CD4-positive, alpha-beta T cell treated with Interleukin-4 for 1 hour (primary cell): ENCODE data around the gene ZNF726.
"Not testable (repeated sequence)": the region's sequence is repeated elsewhere in the genome, so short reads cannot be mapped to it uniquely, and the experiment has no call there.

Experiments
- DNase-seq, 2 donors: peaks; one replicate each; pipeline ENCODE4 v3.0.0-alpha.2; 2020 to 2022

The ZNF726 gene

GRCh38 chr19:23949611-23950010, 34.9 kb downstream of the ZNF726 start:
- no peak for DNase-seq

- no peak for DNase-seq
Observed at GRCh38 chr19:23956051-23956450, 41.4 kb downstream of the ZNF726 start.

GRCh38 chr19:23957660-23958281, 43.1 kb downstream of the ZNF726 start:
- DNase-seq, result no peak

DNA sequence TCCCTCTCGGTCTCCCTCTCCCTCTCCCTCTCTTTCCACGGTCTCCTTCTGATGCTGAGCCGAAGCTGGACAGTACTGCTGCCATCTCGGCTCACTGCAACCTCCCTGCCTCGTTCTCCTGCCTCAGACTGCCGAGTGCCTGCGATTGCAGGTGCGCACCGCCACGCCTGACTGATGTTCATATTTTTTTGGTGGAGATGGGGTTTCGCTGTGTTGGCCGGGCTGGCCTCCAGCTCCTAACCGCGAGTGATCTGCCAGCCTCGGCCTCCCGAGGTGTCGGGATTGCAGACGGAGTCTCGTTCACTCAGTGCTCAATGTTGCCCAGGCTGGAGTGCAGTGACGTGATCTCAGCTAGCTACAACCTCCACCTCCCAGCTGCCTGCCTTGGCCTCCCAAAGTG, 48.7 kb downstream of the ZNF726 start:
- not testable (repeated sequence) for DNase-seq

GRCh38 chr19:23963881-23964280, 49.2 kb downstream of the ZNF726 start:
- not testable (repeated sequence) for DNase-seq

- not testable (repeated sequence) for DNase-seq
Observed at GRCh38 chr19:23964334-23964733, 49.6 kb downstream of the ZNF726 start.

GRCh38 chr19:23969630-23970029, 54.9 kb downstream of the ZNF726 start:
- DNase-seq, result no peak

DNA sequence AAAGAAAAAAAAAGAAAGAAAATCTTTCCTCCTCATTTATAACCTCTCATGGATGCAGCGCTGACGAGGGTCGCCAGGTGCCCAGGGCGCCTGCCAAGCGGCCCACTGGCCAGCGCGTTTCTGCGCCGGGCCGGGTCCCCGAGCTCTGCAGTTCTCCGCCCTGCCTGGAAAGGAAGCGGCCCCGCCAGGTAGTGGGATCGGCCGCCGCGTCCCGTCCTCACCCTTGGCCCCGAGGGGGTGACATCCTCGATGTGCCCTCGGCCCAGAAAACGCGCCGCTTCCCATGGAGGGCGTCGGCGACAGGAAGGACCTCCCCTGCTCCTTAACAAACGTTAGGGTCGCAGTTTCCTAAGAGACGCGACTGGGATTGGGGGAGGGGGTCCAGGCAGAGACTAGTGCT, 56.9 kb downstream of the ZNF726 start:
- no peak for DNase-seq

DNA sequence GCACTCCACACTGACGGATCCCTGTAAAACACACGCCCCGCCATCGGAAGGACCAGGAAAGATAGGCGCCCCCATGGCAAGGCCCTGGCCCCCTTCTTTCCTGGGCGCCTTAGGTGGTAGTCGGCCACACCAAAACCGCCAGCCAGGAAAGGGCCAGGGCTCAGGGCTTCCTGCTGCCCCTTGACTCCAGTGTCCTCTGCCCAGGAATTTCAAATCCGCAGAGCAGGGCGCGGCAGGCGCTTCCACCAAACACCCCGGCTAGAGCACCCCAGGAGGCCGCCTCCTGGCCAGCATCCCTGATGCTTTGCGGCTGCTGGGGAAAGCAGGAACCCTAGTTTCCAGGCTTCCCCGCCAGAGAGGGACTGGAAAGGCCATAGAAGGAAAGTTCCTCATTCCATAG, 57.5 kb downstream of the ZNF726 start:
- DNase-seq, result no peak

DNA sequence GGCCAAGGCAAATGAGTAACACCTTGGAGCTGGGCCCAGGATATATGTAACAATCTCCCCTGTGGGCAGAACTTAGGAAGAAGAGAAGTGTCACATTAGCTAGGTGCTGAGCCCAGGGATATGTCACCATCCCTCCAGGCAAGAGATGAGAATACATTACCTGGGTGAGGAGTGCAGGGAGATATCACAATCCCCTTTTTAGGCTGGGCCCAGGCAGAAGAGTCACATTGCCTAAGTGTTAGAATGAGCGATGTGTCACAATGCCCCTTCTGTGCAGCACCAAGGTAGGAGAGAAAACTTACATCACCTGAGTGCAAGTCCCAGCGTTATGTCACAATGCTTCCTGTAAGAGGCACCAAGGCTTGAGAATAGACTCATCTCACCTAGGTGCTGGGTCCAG, 60.3 kb downstream of the ZNF726 start:
- DNase-seq, result no peak

DNA sequence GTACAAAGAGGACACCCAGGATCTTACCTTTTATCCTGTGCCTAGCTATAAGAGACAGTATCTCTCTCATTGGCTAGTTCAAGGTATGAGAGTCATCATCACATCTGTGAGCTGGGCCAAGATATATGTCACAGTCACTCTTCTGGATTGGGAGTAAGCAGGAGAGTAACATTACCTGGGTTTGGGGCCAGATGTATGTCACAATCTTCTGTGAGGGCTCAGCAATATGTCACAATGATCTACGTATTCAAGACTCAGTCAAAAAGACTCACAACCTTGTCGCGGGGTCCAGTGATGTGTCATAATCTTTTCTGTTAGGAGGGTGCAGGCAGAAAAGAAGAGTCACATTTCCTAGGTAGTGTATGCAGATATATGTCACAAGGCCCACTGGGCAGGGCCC, 61.9 kb downstream of the ZNF726 start:
- not testable (repeated sequence) for DNase-seq

DNA sequence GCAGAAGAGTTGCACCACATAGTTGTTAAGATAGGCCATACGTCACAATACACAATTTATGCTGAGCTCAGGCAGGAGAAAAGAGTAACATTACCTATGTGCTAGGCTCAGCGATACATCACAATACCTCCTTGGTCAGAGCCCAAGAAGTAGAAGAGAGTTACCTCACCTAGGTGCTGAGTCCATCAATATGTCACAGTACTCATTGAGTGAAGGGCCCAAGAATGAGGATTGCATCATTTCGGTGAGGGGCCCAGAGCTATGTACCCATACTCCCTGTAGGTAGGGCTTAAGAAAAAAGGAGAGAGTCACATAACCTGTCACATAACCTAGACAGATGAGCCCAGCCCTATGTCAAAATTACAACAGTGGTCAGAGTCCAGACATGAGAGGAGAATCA, 62.6 kb downstream of the ZNF726 start:
- DNase-seq, result not testable (repeated sequence)

- no peak for DNase-seq
Observed at GRCh38 chr19:23978068-23978467, 63.4 kb downstream of the ZNF726 start.

- no peak for DNase-seq
Observed at GRCh38 chr19:23980805-23981204, 66.1 kb downstream of the ZNF726 start.

DNA sequence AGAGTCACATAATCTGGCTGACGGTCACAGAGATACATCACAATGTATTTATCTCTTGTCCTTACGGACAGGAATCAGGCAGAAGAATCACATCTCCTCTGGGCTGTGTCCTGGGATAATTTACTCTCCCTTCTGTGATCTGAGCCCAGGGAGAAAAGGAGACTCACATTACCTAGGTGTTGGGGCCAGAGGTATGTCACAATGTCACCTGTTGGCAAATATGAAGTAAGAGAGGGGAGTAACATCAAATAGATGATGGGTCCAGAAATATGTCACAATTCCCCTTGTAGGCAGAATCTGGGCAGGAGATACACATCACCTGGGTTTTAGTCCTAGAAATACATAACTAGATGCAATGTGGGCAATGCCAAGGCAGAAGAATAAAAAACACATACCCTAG, 67.2 kb downstream of the ZNF726 start:
- DNase-seq, result no peak

GRCh38 chr19:23983406-23983805, 68.7 kb downstream of the ZNF726 start:
- DNase-seq, result no peak
